Measurements from ENCODE around the gene C10orf105.

The C10orf105 gene

GRCh38 chr10:71683301-71683700, 36.3 kb downstream of the C10orf105 start:
- no peak overlapping the region for H3K4me3 ChIP-seq (ENCODE audit: low read depth, low read length)
- no peak for TF ChIP-seq CTCF (IDR thresholded peaks at IDR 0.05; ENCODE audit: low read depth, low read length)

GRCh38 chr10:71681977-71682376, 37.6 kb downstream of the C10orf105 start:
- no peak overlapping the region for H3K4me3 ChIP-seq (ENCODE audit: low read depth, low read length)
- TF ChIP-seq CTCF (IDR thresholded peaks at IDR 0.05; ENCODE audit: low read depth, low read length): no peak

- no peak for TF ChIP-seq CTCF (IDR thresholded peaks at IDR 0.05; ENCODE audit: low read depth, low read length)
- H3K4me3 ChIP-seq (ENCODE audit: low read depth, low read length): no peak overlapping the region
Measured at GRCh38 chr10:71679425-71679824, 40.2 kb downstream of the C10orf105 start.

- TF ChIP-seq CTCF (IDR thresholded peaks at IDR 0.05; ENCODE audit: low read depth, low read length): no peak
- no peak overlapping the region for H3K4me3 ChIP-seq (ENCODE audit: low read depth, low read length)
Measured at GRCh38 chr10:71678057-71678805, 41.3 kb downstream of the C10orf105 start.

GRCh38 chr10:71677261-71677660, 42.3 kb downstream of the C10orf105 start:
- no peak overlapping the region for H3K4me3 ChIP-seq (ENCODE audit: low read depth, low read length)
- TF ChIP-seq CTCF (IDR thresholded peaks at IDR 0.05; ENCODE audit: low read depth, low read length): no peak

GRCh38 chr10:71675295-71675970, 44.1 kb downstream of the C10orf105 start:
- TF ChIP-seq CTCF (IDR thresholded peaks at IDR 0.05; ENCODE audit: low read depth, low read length): no peak

More at GRCh38 chr10:71675295-71675970, 44.1 kb downstream of the C10orf105 start:
- H3K4me3 ChIP-seq (ENCODE audit: low read depth, low read length): no peak overlapping the region
